HL-60 (cell line): ENCODE results near the gene PTGDS.

Source experiments
- DNase-seq, 2 experiments: peaks; one replicate each; pipeline ENCODE4 v3.0.0-alpha.2; 2010 to 2020; ENCODE audit warnings: low read depth in 1 of 2, low spot score in 1 of 2
- H3K27ac ChIP-seq: fragments of 250-450 bp; sonication (Bioruptor Pico); replicated peaks from 2 replicates; pipeline ENCODE4 v1.5.1; 2020; ENCODE audit warnings: mild to moderate bottlenecking, moderate library complexity
- H3K27me3 ChIP-seq: fragments of 250-450 bp; sonication (Bioruptor Pico); 2 replicates; pipeline ENCODE4 v1.5.1; 2021; ENCODE audit warnings: mild to moderate bottlenecking, moderate library complexity; ENCODE audit not compliant: insufficient read depth, poor library complexity, severe bottlenecking
- H3K4me3 ChIP-seq: replicated peaks from 2 replicates; pipeline ENCODE4 v1.5.1; 2011; ENCODE audit warnings: mild to moderate bottlenecking, control low read depth, low read length; ENCODE audit not compliant: insufficient read depth
- GABPA ChIP-seq: IDR thresholded peaks from 2 replicates; pipeline ENCODE4 v1.6.1; 2012; ENCODE audit warnings: low read depth
- POLR2AphosphoS5 ChIP-seq: IDR thresholded peaks from 2 replicates; pipeline ENCODE4 v1.6.1; 2012; ENCODE audit warnings: low read depth
- SPI1 ChIP-seq: IDR thresholded peaks from 2 replicates; pipeline ENCODE4 v1.6.1; 2012; ENCODE audit warnings: low read depth, mild to moderate bottlenecking, borderline replicate concordance
- TF ChIP-seq, protein P1 (sequence below): IDR thresholded peaks from one replicate; pipeline ENCODE4 v1.5.1; 2011; ENCODE audit warnings: low read length, control low read depth, inconsistent platforms; ENCODE audit not compliant: insufficient read depth
- TF ChIP-seq, protein P2 (sequence below): IDR thresholded peaks from 2 replicates; pipeline ENCODE4 v1.6.1; 2012; ENCODE audit warnings: low read depth; ENCODE audit not compliant: insufficient replicate concordance

PTGDS gene

DNA sequence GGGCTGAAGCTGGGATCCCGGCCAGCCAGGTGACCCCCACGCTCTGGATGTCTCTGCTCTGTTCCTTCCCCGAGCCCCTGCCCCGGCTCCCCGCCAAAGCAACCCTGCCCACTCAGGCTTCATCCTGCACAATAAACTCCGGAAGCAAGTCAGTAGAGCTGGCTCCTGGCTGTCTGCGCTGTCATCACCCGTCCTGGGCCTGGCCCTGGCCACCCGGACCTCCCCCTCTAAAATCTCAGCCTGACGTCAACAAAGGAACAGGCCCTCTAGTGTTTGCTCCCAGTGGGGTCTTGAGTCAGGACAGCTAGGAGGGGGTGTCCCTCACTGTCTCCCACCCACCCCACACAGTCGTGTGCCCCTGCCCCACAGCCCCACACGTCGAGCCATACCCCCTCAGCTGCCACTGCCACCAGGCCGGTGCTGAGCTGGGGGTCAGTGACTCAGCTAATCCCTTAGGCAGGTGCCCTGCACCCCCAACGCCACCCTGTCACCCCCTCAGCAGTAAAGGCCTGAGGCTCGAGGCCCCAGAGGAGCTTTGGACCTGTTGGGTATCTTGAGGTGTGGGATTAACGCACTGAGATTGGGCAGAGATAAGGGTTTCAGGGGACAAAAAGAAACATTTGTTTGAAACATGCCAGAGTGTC lies 4.4 kb downstream of the PTGDS start:
- peaks cover 25% of the 10 kb centered on the region for H3K27me3 ChIP-seq
- no peak overlapping the region for H3K4me3 ChIP-seq
- H3K27ac ChIP-seq = no peak overlapping the region
- no peak for DNase-seq
- TF ChIP-seq, protein P1, sequence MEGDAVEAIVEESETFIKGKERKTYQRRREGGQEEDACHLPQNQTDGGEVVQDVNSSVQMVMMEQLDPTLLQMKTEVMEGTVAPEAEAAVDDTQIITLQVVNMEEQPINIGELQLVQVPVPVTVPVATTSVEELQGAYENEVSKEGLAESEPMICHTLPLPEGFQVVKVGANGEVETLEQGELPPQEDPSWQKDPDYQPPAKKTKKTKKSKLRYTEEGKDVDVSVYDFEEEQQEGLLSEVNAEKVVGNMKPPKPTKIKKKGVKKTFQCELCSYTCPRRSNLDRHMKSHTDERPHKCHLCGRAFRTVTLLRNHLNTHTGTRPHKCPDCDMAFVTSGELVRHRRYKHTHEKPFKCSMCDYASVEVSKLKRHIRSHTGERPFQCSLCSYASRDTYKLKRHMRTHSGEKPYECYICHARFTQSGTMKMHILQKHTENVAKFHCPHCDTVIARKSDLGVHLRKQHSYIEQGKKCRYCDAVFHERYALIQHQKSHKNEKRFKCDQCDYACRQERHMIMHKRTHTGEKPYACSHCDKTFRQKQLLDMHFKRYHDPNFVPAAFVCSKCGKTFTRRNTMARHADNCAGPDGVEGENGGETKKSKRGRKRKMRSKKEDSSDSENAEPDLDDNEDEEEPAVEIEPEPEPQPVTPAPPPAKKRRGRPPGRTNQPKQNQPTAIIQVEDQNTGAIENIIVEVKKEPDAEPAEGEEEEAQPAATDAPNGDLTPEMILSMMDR = no peak
- no peak for TF ChIP-seq POLR2AphosphoS5
- TF ChIP-seq, protein P2, sequence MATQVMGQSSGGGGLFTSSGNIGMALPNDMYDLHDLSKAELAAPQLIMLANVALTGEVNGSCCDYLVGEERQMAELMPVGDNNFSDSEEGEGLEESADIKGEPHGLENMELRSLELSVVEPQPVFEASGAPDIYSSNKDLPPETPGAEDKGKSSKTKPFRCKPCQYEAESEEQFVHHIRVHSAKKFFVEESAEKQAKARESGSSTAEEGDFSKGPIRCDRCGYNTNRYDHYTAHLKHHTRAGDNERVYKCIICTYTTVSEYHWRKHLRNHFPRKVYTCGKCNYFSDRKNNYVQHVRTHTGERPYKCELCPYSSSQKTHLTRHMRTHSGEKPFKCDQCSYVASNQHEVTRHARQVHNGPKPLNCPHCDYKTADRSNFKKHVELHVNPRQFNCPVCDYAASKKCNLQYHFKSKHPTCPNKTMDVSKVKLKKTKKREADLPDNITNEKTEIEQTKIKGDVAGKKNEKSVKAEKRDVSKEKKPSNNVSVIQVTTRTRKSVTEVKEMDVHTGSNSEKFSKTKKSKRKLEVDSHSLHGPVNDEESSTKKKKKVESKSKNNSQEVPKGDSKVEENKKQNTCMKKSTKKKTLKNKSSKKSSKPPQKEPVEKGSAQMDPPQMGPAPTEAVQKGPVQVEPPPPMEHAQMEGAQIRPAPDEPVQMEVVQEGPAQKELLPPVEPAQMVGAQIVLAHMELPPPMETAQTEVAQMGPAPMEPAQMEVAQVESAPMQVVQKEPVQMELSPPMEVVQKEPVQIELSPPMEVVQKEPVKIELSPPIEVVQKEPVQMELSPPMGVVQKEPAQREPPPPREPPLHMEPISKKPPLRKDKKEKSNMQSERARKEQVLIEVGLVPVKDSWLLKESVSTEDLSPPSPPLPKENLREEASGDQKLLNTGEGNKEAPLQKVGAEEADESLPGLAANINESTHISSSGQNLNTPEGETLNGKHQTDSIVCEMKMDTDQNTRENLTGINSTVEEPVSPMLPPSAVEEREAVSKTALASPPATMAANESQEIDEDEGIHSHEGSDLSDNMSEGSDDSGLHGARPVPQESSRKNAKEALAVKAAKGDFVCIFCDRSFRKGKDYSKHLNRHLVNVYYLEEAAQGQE = no peak
- TF ChIP-seq SPI1 = no peak
- no peak for TF ChIP-seq GABPA

DNA sequence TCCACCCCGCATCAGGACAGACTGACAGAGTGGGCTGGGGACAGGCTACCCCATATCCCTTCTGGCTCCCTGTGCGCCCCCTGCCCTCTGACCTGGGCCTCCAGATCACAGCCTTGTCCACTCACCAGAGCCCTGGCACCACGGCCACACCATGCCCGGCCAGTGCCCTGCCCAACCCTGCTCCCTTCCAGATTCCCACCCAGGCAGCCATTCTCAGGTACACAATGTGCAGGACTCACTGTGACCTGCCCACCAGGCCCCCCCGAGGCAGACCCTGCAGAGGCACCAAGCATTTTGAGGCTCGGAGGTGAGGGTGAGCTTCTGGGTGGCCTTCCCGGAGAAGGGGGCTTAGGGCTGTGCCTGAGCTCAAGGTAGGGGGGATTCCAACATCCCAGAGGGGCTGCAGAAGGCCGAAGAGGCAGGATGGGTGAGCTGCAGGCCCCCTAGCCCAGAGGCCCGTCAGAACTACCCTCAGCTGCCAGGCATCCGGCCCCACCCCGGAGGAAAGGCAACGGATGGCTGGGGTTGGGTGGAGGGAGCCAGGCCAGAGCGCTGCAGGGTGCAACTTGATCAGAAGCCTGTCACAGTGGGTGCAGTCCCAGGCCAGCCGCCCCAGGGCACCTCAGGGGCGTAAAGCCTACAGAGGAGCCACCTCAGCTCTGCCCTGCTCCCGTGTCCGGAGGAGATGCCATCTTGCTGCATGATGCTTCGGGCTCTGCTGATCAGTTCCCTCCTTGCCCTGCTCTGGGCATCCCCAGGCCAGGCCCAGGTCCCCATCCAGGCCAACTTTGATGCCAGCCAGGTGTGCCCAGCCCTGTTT lies 5.1 kb downstream of the PTGDS start, which contains the start of gene LCNL1:
LCNL1 (plus strand) TSS at position 762 of the 820 bp plus-strand sequence. CDS start 594 bp downstream, outside the sequence.
- H3K27ac ChIP-seq = no peak within 1 kb of the TSS
- H3K27me3 ChIP-seq = peaks cover 25% of the 10 kb centered on the region
- TF ChIP-seq GABPA (no peak), SPI1 (no peak), POLR2AphosphoS5 (no peak)
- TF ChIP-seq, protein P1 = no peak
- TF ChIP-seq, protein P2 = no peak
- no peak within 1 kb of the TSS for H3K4me3 ChIP-seq
- no peak for DNase-seq

DNA sequence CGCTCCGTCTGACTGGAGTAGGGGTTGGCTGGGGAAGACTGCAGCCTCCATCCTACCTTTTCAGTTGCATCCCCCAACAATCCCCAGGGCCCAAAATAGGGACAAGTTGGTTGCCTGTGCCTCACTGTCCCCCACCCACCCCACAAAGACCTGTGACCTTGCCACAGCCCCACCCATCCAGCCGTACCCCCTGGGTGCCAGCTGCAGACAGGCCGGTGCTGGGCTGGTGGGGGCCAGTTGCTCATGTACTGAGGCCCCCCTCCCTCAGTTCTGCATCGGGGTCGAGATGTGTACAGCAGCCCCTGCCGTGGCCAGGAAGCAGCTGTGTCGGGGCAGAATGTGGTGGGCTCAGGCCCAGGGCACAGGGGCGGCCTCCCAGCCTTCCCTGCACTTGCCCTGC lies 5.9 kb downstream of the PTGDS start:
- DNase-seq = no peak
- no peak for TF ChIP-seq SPI1
- TF ChIP-seq GABPA = no peak
- TF ChIP-seq, protein P2 = no peak
- TF ChIP-seq, protein P1 = no peak
- no peak for TF ChIP-seq POLR2AphosphoS5
- H3K4me3 ChIP-seq = no peak overlapping the region
- no peak overlapping the region for H3K27ac ChIP-seq
- H3K27me3 ChIP-seq = peaks cover 25% of the 10 kb centered on the region
